CD4-positive, alpha-beta T cell treated with Interleukin-6 for 4 hours (primary cell): Measurements from ENCODE around the gene PAEP.

Experiments used
- DNase-seq: peaks from one replicate; pipeline ENCODE4 v3.0.0-alpha.2; 2020; ENCODE audit warnings: mixed read lengths

The PAEP gene

GRCh38 chr9:135602789-135603481, 41.4 kb downstream of the PAEP start:
- peak; percentile 55 for DNase-seq

GRCh38 chr9:135604437-135605237, 43.1 kb downstream of the PAEP start:
- DNase-seq: no peak

- no peak for DNase-seq
These were observed 43.8 kb downstream of the PAEP start for GRCh38 chr9:135605238-135605781.

- no peak for DNase-seq
These were observed 45.3 kb downstream of the PAEP start for GRCh38 chr9:135606885-135607259.

- DNase-seq: no peak
These were observed 46.1 kb downstream of the PAEP start for GRCh38 chr9:135607401-135608293.

GRCh38 chr9:135608294-135608998, 46.9 kb downstream of the PAEP start:
- DNase-seq: no peak

GRCh38 chr9:135608999-135609317, 47.4 kb downstream of the PAEP start:
- DNase-seq: no peak

- DNase-seq: no peak
These were observed 47.9 kb downstream of the PAEP start for GRCh38 chr9:135609366-135609955.

GRCh38 chr9:135610290-135611141, 49.0 kb downstream of the PAEP start:
- DNase-seq: no peak

- DNase-seq: no peak
These were observed 49.8 kb downstream of the PAEP start for GRCh38 chr9:135611142-135611874.

GRCh38 chr9:135611875-135612209, 50.3 kb downstream of the PAEP start:
- no peak for DNase-seq

- no peak for DNase-seq
These were observed 50.9 kb downstream of the PAEP start for GRCh38 chr9:135612437-135612836.

GRCh38 chr9:135612981-135613910, 51.7 kb downstream of the PAEP start:
- DNase-seq: no peak

GRCh38 chr9:135613946-135614805, 52.6 kb downstream of the PAEP start:
- DNase-seq: no peak

- DNase-seq: no peak
These were observed 53.5 kb downstream of the PAEP start for GRCh38 chr9:135614821-135615665.

GRCh38 chr9:135615666-135616618, 54.4 kb downstream of the PAEP start:
- DNase-seq: no peak
